CD4-positive, alpha-beta T cell treated with Interleukin-15 for 1 hour (primary cell): ENCODE measurements around the gene CD9.

Experiments
- DNase-seq: peaks from one replicate; pipeline ENCODE4 v3.0.0-alpha.2; 2020

Gene CD9

DNA sequence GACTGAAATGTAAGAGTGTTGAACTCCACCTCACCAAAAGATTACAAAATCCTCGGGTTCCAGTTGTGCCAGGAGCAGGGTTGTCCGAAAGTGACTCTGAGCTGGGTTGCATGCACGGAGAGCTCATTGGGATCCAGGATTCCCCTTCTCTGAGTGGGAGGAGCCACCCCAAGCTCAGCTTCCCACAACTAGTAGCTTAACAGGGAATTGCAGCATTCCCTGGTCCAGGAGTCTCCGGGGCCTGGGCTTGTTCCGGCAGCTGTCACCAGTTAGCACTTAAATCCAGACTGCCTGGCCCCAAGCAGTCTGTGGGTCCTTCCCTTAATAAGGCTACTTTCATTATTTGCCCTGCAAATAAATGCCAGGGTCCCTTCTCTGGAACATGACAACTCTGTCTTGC lies 50.1 kb downstream of the CD9 start:
- DNase-seq, result no peak

DNA sequence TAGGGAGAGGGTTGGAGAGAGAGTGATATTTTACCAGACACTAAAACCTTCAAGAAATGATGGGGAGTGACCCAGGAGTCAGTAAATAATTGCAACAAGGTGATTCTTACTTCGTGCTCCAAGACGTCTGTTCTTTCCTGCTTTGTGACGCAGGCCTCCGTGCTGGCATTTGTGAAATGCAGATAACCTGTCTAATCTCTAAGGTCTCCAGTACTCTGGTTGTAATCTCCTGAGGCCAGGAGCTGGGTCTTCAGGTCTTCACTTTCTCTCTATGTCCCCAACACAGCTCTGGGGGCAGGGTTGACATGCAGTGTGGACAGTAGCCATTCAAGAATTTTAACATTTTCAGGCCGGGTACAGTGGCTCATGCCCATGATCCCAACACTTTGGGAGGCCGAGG lies 53.1 kb downstream of the CD9 start:
- DNase-seq, result no peak

DNA sequence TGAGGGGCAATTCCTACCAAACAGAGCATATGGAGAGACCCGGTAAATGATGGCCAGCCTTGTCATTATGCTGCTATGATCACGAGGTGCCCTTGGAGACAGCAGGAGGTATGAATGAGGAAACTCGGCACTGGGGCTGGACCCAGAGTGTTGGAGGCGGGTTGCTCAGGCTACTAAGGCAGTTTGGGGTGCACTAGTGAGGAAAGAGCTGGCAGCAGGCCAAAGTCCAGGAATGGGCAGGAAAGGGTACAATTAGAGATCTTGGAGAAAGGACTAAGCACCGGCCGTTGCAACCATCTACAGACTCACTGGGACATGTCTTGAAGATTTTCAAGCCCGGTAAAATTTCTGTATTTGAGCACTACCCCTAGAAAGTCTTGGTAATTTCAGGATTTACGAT lies 54.3 kb downstream of the CD9 start:
- DNase-seq, result no peak

DNA sequence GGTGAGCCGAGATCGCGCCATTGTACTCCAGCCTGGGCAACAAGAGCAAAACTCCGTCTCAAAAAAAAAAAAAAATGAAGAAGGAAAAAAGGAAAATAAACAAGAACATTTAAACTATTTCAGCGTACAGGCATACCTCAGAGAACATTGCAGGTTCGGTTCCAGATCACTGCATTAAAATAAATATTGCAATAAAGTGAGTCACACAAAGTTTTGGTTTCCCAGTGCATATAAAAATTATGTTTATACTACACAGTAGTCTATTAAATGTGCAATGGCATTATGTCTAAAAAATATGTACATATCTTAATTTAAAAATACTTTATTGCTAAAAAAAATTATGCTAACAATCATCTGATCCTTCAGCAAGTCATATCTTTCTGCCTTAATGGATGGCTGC lies 56.8 kb downstream of the CD9 start:
- DNase-seq, result no peak

DNA sequence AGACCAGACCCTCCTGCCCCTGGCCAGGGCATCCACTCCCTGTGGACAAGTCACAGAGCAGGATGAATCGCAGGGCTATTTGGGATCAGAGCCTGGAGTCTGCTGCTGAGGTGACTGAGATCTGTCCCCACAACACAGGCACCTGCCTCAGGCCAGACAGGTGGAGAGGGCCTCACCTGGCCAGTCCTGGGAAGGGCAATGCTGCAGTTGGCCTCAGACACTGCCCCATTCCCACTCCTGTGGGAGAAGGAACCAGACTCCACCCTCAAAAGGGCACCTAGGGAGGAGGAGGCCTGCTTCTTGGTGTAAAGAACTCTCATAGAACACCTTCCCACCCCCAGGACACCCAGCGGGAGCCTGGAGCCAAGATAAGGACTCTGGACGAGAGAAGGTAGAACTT lies 62.0 kb downstream of the CD9 start:
- no peak for DNase-seq

DNA sequence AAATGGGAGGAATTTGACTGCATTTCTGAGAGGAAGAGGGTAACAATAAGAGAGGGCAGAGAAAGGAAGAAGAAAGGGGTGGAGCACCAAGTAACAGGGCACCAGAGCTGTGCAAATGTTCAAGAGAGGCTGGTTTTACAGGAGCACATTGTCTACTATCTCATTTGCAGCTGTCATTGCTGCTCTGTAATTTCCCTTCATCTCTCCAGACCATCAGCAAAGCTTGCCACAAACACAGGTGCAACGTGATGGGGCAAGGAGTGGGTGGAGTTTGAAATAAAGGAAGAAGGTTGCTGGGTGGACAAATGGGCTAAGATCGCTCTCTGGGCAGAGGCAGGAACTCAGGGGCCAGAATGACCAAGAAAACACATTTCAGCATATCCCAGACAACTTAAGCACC lies 62.4 kb downstream of the CD9 start:
- no peak for DNase-seq

DNA sequence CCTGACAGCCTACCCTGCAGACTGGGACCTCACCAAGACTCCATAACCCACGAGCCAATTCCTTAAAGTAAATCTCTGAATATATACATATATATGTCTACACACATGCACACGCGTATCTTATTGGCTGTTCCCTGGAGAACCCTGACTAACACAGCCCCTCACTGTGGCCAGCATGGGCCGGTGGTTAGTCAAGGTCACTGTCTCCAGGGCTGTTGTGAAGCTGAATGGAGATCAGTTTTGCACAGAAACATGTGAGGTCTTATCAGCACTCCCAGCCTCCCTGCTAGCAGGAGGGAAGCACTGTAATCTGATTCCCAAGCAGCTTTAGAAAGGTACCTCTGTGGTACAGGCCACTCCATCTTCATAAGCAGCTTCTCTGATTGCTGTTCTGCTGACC lies 63.7 kb downstream of the CD9 start:
- no peak for DNase-seq

DNA sequence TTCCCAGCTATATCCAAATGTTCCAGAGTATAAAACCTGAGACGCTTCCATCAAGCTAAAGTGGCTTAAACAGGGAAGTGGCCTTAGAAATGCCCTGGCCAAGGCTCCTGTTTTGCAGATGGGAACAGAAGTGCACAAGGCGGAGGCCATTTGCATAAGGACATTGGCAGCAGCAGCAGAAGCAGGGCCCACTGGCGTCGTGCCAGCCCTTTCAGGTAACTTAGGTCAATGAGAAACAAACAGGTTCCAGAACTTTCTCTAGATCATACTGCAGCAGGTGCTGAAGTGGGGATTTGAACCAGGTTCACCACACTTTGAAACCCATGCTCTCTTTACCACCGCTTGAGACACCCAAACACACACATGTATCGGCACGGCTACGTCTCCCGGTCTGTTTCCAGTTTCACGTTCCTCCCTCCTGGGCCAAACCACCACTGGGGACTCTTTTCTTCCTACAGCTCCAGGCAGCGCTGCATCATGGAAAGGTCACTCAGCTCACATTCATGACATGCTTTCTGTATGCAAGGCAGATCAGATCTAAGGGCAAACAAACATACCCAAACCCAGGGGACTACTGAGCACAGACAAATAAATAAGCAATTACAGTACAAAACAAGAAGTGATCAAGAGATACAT lies 64.3 kb downstream of the CD9 start:
- DNase-seq, result no peak

DNA sequence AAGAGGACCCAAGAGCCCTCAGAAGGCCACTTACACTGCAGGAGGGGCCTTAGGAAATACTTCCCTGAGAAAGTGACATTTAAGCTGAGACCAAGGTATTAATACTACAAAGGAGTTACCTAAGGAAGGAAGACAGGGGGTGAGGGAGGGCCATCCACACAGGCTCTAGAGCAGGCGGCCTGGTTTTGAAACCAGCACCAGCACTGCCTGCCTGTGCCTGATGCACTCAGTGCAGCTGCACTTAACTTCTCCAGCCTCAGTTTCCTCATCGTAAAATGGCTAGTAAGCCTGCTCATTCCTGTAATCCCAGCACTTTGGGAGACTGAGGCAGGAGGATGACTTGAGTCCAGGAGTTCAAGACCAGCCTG lies 64.8 kb downstream of the CD9 start:
- DNase-seq, result no peak

DNA sequence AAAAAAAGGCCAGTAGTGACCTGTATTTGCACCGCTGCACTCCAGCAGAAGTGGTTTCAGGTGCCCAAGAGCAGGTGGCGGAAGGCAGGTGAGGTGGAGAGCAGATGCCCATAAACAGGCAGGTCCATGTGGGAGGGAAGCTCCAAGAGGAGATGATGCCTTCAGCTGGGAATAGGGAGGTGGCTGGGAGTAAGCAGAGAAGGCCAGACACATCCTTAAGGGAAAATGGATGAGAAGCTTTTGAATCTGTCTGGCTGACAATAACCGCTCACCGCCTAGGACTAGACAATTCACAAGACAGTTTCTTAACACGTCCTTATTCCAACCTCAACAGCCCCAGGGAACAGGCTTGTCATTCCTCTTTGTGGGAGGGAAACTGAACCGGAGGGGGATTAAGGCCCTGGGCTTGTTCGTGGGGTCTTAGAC lies 66.4 kb downstream of the CD9 start:
- no peak for DNase-seq

DNA sequence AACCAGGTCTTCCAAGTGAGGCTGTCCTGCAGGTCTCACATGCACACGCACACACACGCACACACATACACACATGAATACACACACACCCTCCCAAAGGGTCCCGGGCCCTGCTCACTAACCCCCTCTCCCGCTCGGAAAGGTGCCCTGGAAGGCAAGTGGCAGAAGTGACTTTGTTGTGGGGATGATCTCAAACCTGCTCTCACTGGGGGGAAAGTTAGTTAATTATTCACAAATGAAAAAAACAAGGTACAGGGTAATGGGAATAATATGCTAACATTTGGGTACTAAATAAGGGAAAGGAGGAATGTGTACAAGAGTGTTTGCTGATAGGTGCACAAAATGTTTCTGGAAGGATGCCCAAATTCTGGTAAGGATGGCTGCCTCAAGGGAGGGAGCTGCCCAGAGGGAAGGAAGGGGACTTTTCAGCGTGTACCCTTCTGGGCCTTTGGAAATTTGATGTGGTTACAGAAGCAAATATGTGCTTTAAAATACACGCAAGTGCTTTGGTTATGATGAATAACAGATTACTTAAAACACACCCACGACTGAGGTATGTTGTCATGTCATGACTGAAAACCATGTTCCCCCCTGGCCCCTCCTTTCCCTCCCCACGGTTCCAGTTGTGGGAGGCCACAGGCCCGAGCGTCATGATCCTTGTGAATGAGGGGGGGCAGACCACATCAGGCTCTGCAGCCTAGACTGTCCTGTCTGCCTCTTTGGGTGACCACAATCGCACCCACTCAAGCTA lies 66.9 kb downstream of the CD9 start:
- no peak for DNase-seq

DNA sequence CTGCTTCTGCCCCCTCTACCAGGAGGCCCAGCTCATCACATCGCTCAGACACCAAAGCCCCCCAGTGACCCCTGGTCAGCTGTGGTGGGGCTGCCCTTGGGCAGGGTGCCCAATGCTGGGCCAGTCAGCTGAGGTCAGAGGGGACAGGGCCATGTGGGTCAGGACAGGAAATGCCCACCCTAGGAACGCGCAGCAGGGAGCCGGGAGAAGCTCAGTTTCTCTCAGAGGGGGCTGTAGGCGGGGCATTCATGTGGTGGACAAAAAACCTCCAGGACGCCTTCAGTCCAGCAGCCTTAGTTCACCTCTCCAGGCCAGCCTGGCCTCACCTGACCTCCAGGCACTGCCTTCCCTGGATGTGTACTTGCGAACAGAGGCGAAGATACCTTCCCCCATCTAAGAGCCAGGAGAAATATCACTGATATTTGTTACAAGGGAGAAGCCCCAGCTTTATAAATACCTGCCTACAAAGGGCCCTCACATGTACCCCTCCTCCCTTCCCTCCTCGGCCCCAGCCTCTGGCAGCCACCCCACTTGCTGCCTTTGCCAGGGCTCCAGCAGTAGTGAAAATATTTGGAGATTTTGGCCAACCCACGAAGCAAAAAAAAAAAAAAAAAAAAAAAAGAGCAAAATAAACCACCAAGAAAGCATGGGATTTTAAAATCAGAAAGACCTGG lies 68.4 kb downstream of the CD9 start:
- no peak for DNase-seq

DNA sequence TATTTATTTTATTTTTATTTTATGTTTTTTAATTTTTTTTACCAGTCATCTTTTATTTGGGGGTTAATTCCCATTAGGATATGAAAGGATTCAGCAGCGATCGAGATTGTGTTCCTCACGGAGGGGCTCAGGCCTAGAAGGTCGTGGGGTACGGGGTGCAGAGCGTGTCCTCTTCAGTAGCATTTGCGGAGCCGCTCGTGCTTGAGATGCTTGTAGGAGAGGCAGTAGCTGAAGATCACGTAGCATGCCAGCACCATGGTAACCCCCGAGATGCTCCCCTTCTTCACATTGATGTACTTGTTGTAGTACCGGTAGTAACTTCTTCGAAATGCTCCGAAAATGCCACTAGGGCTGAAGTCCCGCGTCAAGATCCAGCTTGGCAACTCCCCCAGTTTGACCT lies 69.8 kb downstream of the CD9 start:
- no peak for DNase-seq

DNA sequence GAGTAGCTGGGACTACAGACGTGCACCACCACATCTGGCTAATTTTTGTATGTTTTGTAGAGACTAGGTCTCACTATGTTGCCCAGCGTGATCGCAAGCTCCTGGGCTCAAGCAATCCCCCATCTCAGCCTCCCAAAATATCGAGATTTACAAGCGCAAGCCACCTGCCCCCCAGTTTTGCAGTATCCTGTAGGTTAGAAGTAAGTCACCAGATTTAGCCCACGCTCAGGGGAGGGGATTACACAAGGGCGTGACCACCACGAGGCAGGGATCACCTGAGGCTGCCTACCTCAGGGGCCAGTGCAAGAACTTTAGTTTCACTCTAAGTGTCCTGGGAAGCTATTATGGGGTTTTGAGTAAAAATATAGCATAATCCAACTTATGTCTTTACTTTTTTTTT lies 71.1 kb downstream of the CD9 start:
- no peak for DNase-seq

DNA sequence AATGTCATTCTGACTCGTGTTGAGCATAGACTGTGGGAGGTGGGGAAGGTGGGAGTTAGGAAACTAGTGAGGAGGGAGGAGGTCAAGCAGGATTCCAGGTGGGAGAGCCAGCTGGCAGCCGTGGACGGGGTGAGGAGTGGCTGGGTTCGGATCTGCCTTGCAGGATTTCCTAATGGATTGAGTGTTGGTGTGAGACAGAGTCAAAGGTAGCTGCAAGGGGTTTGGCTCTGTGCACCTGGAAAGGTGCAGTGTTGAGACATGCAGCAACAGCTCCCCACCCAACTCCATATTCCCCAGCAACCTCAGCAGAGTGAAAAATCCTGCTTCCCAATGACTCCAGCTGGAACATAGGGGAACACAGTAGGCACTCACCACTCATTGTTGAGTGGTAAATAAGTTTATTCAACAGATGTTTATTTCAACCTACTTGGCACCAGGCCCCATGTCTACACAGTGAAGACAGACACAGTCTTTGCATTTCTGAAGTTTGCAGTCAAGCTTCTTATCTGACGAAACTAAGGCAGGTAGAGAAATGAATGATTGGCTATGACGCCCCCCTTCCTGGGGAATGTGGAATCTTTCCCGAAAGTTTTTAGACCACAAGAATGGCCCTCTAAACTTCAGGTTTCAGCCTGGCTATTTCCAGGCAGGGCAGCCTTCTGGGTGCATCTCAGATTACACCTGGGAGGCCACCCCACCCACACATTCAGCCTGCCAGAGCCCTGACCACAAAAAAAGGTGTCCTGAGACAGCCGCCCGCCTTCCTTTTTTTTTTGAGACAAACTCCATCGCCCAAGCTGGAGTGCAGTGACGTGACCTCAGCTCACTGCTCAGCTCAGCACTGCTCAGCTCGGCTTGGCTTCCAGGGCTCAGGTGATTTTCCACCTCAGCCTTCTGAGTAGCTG lies 72.4 kb downstream of the CD9 start:
- DNase-seq, result no peak

DNA sequence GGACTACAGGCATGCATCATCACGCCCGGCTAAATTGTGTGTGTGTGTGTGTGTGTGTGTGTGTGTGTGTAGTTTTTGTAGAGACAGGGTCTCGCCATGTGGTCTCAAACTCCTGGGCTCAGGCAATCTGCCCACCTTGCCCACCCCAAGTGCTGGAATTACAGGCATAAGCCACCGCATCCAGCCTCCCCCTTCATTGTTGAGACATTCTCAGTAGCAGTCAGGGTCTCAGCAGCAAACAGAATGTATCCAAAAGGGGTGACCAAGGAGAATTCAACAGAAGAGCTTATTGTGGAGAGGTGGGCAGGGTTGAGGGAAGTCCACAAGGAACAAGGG lies 73.0 kb downstream of the CD9 start:
- DNase-seq, result no peak

DNA sequence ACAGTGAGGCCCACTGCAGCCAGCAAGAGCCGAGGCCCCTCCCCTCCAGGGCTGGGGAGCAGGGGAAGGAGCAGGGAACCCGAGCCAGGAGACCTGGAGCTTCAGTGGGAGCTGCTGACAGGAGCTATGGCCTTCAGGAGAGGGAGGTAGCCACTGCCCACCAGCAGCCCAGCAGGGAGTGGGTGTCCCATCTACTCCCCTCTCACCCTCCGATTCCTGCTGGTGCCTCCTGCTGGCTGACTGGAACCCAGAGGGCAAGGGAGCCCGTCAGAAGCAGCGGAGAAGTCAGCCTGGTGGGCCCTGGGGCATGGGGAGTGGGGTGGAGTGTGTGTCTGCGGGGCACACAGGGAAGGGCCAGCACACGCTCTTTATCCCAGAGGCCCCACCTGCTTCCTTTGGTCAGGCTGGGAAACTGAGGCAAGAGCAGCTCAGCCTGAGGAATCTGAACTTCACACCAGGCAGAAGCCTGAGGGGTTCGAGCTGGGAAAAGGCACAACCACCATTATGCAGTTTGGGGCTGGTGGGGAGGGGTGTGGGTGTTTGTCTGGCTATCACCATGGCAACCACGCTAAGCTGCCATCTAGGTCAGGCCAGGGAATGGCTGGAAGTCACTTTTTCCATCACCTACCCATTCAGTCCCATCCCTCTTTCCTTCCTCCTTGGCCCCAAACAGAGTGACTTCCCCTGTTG lies 73.5 kb downstream of the CD9 start:
- DNase-seq, result no peak

DNA sequence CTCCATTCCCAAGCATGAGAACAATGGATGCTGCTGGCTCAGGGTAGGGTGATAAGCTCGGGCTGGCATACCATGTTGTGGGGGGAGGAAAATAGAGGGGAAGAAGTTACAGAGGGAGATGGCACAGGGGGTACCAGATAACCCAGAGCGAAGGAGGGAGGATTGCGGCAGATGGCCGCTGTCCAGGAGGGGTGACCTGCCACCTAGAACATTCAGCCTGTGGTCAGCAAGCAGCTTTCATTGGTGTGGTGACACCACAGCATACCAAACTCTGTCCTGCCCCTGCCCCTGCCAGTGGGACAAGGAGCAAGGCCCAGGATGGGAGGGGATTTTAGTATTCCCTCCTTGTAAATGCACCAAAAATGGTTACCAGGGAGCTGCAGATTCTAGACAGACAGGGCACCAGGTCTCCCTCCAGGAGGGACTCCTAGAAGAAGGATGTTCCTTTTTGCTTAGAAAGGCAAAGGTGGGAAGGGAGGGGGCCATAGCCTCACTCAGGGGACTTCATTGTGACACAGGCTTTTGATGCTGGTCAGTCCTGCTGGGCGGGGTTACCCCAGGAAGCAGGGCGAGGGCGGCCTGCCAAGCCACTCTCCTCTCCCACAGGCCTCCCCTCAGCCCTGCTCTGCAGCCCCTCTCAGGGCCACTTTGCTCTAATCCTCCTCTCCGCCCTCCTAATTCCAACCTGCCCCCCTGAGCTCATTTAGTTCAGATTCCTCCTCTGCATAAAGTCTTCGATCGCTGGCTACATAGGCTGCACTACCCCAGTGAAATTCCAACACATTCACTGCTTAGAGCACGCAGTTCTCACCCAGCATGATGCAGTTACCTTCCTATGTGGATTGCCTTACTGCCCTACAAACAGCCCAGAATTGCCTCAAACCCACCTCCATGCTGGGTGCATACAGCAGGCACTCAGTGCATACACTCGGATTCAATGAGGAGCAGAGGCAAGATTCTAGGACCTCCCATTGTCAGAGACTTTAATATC lies 74.3 kb downstream of the CD9 start:
- DNase-seq, result no peak

DNA sequence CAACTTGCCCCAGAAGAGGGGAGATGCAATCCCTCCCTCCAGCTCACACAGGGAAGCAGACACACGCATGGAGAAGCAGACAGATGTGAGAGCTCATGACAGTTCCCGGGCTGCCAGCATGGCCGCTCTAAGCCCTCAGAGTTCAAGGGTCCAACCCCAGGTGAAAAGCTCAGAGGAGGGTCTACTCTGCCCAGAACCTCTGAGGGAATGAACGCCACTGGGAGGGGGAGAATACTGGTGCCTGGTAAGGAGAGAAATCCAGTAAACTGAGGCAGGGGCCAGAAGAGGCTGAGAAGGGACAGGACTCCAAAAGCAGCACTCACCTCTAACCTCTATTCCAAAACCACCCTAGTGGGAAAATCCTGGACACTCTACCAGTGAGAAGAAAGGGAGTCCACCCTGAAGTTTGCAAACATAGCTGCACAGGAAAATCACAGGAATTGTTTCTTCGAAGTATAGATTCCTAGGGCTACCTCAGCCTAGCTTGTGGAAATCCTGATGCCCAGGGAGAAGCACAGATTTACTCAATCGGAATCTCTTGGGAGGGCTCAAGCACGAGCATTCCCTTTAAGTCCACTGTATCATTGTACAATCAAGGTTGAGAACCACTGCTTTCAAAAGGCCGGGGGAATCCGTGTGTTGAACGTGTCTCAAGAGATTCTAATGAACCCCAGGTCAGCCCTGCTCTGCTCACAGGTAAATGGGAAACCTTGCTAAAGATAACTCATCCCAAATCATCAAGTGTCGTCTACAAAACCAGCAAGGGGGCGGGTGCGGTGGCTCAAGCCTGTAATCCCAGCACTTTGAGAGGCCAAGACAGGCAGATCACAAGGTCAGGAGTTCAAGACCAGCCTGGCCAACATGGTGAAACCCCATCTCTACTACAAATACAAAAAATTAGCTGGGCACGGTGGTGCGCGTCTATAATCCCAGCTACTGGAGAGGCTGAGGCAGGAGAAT lies 76.0 kb downstream of the CD9 start:
- no peak for DNase-seq

DNA sequence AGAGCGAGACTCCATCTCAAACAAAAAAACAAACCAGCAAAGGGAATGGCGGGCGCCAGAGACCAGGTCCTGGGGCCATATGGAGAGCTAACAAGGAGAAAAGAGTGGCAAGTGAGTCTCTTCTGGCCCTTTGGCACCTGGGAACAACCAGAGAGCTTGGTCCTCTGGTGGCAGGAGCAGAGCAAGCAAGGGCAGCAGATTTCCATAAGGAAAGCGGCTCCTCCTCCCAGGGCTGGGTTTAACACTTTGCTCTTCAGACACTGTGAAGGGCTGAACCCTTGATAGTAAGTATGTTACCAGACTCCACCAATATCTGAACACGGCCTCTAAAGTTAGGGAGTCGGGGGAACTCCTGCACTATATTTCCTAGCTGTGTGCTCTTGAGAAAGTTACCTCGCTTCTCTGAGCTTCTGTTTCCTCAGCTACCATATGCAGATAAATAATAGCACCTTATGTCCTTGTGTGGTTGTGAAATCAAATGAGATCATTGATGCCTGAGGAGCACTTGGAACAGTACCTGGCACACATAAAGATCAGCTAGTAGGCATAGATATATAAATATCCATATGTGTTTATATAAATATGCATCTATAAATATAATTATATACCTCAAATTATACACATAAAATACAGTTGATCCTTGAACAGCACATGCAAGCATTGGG lies 76.9 kb downstream of the CD9 start:
- no peak for DNase-seq
